ENCODE measurements around the gene NOL7.

NOL7 gene

DNA sequence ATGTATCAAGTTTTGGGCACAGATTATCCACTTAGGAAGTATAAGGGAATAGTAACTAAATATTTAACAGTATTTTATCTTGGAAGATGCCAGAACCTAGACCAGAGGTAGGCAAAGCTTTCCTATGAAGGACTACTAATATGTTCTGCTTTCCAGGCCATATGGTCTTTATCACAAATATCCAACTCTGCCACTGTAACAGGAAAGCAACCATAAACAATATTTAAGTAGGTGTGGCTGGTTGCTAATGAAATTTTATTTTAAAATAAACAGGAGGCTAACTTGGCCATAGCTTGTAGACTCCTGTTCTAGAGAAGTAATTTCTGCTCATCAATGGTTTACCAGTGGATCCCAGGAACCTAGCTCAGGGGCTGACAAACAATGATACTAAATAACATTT is 39.4 kb downstream of the NOL7 start:
- TF ChIP-seq FOXP2 (optimal IDR thresholded peaks at IDR 0.05; ENCODE audit: borderline replicate concordance, extremely low read depth, extremely low read length, insufficient read depth) = no peak
- no peak for TF ChIP-seq TAF1 (IDR thresholded peaks at IDR 0.05; ENCODE audit: borderline replicate concordance, insufficient read depth, low read length)
- TF ChIP-seq SIN3A (IDR thresholded peaks at IDR 0.05; ENCODE audit: borderline replicate concordance, insufficient read depth, low read length) = no peak
- no peak for TF ChIP-seq POLR2AphosphoS5 (IDR thresholded peaks at IDR 0.05; ENCODE audit: low read depth, low read length)
- TF ChIP-seq, protein P1, sequence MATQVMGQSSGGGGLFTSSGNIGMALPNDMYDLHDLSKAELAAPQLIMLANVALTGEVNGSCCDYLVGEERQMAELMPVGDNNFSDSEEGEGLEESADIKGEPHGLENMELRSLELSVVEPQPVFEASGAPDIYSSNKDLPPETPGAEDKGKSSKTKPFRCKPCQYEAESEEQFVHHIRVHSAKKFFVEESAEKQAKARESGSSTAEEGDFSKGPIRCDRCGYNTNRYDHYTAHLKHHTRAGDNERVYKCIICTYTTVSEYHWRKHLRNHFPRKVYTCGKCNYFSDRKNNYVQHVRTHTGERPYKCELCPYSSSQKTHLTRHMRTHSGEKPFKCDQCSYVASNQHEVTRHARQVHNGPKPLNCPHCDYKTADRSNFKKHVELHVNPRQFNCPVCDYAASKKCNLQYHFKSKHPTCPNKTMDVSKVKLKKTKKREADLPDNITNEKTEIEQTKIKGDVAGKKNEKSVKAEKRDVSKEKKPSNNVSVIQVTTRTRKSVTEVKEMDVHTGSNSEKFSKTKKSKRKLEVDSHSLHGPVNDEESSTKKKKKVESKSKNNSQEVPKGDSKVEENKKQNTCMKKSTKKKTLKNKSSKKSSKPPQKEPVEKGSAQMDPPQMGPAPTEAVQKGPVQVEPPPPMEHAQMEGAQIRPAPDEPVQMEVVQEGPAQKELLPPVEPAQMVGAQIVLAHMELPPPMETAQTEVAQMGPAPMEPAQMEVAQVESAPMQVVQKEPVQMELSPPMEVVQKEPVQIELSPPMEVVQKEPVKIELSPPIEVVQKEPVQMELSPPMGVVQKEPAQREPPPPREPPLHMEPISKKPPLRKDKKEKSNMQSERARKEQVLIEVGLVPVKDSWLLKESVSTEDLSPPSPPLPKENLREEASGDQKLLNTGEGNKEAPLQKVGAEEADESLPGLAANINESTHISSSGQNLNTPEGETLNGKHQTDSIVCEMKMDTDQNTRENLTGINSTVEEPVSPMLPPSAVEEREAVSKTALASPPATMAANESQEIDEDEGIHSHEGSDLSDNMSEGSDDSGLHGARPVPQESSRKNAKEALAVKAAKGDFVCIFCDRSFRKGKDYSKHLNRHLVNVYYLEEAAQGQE (IDR thresholded peaks at IDR 0.05; ENCODE audit: insufficient read depth in 1 of 2, low read depth in 2 of 2, low read length in 2 of 2) = no peak

DNA sequence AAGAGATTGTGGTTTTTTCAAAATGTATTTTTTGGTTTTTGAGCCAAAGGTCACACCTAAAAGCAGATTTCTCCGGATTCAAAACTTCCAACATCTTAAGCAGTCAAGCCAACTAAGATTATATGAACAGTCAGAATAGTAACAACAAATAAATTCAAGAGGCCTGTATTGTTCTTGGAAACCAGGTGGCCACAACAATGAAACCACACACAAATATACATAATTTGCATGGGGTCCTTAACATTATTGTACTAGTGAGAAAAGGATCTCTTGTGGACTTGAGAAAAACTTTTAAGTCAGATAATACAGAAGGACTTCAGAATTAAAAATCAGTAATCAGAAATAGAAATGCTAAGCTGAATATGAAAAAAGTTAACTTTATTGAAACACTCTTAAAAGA is 40.6 kb downstream of the NOL7 start:
- TF ChIP-seq TAF1 (IDR thresholded peaks at IDR 0.05; ENCODE audit: borderline replicate concordance, insufficient read depth, low read length) (no peak), POLR2AphosphoS5 (IDR thresholded peaks at IDR 0.05; ENCODE audit: low read depth, low read length) (no peak), SIN3A (IDR thresholded peaks at IDR 0.05; ENCODE audit: borderline replicate concordance, insufficient read depth, low read length) (no peak), FOXP2 (optimal IDR thresholded peaks at IDR 0.05; ENCODE audit: borderline replicate concordance, extremely low read depth, extremely low read length, insufficient read depth) (no peak)
- TF ChIP-seq, protein P1 (IDR thresholded peaks at IDR 0.05; ENCODE audit: insufficient read depth in 1 of 2, low read depth in 2 of 2, low read length in 2 of 2) = no peak

DNA sequence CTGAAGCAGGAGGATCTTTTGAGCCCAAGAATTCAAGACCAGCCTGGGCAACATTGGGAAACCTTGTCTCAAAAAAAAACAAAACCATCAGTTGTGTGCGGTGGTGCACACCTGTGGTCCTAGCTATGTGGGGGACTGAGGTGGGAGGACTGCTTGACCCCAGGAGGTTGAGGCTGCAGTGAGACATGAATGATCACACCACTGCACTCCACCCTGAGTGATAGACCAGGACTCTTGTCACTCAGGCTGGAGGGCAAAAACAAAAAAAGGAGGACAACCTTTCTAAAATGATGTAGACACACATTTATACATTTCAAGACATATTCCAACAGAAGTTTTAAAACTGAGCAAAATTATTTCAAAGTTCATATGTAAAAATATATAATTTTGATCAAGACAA is 45.1 kb downstream of the NOL7 start:
- TF ChIP-seq POLR2AphosphoS5 (IDR thresholded peaks at IDR 0.05; ENCODE audit: low read depth, low read length) (no peak), SIN3A (IDR thresholded peaks at IDR 0.05; ENCODE audit: borderline replicate concordance, insufficient read depth, low read length) (no peak), TAF1 (IDR thresholded peaks at IDR 0.05; ENCODE audit: borderline replicate concordance, insufficient read depth, low read length) (no peak)
- TF ChIP-seq, protein P1 (IDR thresholded peaks at IDR 0.05; ENCODE audit: insufficient read depth in 1 of 2, low read depth in 2 of 2, low read length in 2 of 2) = no peak

DNA sequence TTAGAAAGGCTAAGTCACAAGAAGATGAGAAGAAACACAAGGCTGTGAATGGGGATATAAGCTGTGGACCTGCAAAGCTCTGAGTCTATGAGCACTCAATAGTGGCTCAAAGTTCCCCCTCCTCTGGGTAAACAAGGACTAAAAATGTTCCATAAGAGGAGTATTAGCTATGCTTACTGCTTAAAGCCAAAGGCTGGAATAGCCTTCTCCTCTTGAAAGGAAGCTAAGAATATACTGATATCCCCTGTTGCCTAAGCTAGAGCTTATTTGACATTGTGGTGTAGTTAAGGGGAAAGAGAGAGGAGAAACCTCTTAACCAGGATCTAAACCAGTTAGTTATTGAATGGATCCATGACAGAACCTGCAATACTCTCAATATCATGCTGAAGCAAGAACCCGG is 45.8 kb downstream of the NOL7 start:
- TF ChIP-seq TAF1 (IDR thresholded peaks at IDR 0.05; ENCODE audit: borderline replicate concordance, insufficient read depth, low read length) (no peak), FOXP2 (optimal IDR thresholded peaks at IDR 0.05; ENCODE audit: borderline replicate concordance, extremely low read depth, extremely low read length, insufficient read depth) (no peak), SIN3A (IDR thresholded peaks at IDR 0.05; ENCODE audit: borderline replicate concordance, insufficient read depth, low read length) (no peak), POLR2AphosphoS5 (IDR thresholded peaks at IDR 0.05; ENCODE audit: low read depth, low read length) (no peak)
- TF ChIP-seq, protein P1 (IDR thresholded peaks at IDR 0.05; ENCODE audit: insufficient read depth in 1 of 2, low read depth in 2 of 2, low read length in 2 of 2) = no peak

DNA sequence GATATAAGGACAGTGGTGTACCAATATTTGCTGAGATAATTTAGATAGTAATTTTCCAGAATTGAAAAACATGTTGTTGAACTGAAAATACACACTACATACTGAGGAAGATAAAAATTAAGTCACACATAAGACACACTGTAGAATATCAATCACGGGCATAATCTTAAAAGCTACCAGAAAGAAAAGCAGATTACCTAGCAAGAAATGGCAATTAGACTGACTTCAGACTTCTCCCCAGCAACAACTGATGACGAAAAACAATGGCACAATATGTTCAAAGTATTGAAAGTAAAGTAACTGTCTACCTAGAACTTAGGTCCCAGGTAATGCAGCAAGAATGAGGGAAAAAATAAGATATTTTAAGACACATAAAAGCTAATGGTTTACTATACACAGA is 46.5 kb downstream of the NOL7 start:
- TF ChIP-seq POLR2AphosphoS5 (IDR thresholded peaks at IDR 0.05; ENCODE audit: low read depth, low read length) (no peak), FOXP2 (optimal IDR thresholded peaks at IDR 0.05; ENCODE audit: borderline replicate concordance, extremely low read depth, extremely low read length, insufficient read depth) (no peak), TAF1 (IDR thresholded peaks at IDR 0.05; ENCODE audit: borderline replicate concordance, insufficient read depth, low read length) (no peak), SIN3A (IDR thresholded peaks at IDR 0.05; ENCODE audit: borderline replicate concordance, insufficient read depth, low read length) (no peak)
- TF ChIP-seq, protein P1 (IDR thresholded peaks at IDR 0.05; ENCODE audit: insufficient read depth in 1 of 2, low read depth in 2 of 2, low read length in 2 of 2) = no peak

Measured in PFSK-1 (cell line).